NOMO-1 (cell line): Measurements from ENCODE around the gene MSH3.
A peak's percentile ranks its signal among the peaks of the same experiment; 100 is the strongest.

Source experiments
- DNase-seq, 2 experiments: peaks; one replicate each; lab custom pipeline; 2025; ENCODE audit not compliant: unreplicated experiment in 2 of 2; lab: John Stamatoyannopoulos, UW

Gene MSH3

GRCh38 chr5:80654391-80655230 is at the start of gene MSH3, which contains the start of gene DHFR:
TSS of gene MSH3 (plus strand) at chr5:80654652. CDS start at chr5:80654728, 76 bp downstream.
TSS of gene DHFR (minus strand) at chr5:80654983. CDS start at chr5:80654489, 494 bp downstream.
- DNase-seq = peak; percentile 94

- DNase-seq = no peak
Observed at GRCh38 chr5:80607343-80607742, 47.1 kb upstream of the MSH3 start.

- no peak for DNase-seq
Observed at GRCh38 chr5:80607832-80608231, 46.6 kb upstream of the MSH3 start.

GRCh38 chr5:80608731-80609130 is 45.7 kb upstream of the MSH3 start:
- DNase-seq = peak; percentile 89 to 94

DNA sequence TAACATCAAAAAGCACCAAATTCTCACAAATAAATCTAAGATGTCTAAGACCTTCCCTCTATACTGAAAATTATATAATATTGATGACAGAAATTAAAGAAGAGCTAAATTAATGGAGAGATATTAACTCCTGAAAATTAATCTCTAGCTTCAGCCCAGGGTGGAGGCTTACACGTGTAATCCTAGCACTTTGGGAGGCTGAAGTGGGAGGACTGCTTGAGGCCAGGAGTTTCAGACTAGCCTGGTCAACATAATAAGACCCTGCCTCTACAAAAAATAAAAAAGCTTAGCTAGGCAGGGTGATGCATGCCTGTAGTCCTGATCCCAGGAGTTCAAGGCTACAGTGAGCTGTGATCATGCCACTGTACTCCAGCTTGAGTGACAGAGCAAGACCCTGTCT is 44.8 kb upstream of the MSH3 start:
- no peak for DNase-seq

- no peak for DNase-seq
Observed at GRCh38 chr5:80615266-80615914, 39.1 kb upstream of the MSH3 start.

DNA sequence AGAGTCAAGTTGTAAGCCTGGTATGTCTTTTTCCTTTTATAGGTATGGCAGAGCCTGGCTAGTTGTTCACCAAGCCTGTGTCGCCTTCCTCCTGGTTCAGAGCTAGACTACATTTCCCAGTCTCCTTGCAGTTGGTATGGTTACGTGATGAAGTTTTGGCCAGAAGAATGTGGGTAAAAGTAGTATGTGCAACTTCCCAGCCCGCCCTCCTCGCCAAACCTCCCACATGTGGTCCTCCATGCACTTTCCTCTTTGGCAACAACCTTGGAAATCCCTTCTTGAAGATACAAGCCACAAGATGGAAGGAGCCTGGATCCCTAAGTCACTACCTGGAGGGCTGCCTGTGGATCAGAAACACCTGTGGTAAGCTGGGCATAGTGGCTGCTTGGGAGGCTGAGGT is 36.0 kb upstream of the MSH3 start:
- no peak for DNase-seq

- DNase-seq = no peak
Observed at GRCh38 chr5:80619086-80619485, 35.4 kb upstream of the MSH3 start.

DNA sequence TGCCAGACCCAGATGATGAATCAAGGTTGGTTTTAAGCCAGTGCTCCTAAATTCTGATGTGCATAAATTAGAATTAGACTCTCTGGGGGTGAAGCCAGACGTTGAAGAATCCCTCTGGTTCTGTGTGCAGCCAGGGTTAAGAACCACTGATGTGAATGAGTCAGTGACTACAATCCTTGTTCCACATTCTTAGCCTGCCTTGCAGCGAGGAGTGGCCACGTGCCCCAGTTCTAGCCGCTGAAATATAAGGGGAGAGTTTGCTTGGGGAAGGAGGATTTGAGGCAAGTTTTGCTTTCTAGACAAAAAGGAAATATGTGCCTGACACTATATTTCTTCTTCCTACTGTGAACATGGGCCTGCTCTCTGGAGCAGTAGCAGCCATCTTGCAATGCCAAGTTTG is 34.2 kb upstream of the MSH3 start:
- DNase-seq = no peak

GRCh38 chr5:80622756-80623155 is 31.7 kb upstream of the MSH3 start:
- no peak for DNase-seq

DNA sequence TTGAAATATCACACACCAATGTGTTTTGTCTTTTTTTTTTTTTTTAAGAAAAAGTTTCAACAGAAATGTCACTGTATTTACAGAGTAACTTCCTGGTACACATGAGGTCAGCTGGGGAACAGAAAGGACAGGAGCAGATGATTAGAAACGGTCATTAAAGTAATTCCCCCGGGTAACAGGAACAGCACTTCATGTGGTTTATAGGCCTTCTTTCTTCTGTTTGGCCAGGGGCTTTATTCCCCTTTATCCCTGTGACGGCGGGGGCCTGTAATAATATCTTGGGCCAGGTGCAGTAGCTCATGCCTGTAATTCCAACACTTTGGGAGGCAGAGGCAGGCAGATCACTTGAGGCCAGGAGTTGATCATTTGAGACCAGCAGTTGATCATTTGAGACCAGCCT is 30.5 kb upstream of the MSH3 start:
- no peak for DNase-seq

- DNase-seq = no peak
Observed at GRCh38 chr5:80625230-80625629, 29.2 kb upstream of the MSH3 start.

DNA sequence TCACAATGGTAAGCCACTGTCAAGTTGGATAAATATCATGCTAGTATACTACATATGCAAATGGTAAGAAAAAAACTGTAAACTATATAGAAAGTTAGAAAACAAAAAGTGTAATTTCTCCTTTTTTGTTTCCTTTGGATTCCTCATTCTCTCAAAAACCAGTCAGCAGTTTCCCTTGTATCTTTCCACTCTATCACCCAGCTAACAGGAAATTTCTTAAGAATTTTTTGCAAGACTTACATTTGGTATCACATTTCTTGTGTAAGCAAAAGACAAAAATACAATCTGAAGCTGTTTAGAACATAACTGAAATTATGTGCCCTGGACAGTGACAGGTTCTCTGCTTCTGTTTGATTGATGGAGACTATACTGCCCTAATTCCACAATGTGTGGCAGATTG is 25.2 kb upstream of the MSH3 start:
- DNase-seq = peak; percentile 11 to 26

DNA sequence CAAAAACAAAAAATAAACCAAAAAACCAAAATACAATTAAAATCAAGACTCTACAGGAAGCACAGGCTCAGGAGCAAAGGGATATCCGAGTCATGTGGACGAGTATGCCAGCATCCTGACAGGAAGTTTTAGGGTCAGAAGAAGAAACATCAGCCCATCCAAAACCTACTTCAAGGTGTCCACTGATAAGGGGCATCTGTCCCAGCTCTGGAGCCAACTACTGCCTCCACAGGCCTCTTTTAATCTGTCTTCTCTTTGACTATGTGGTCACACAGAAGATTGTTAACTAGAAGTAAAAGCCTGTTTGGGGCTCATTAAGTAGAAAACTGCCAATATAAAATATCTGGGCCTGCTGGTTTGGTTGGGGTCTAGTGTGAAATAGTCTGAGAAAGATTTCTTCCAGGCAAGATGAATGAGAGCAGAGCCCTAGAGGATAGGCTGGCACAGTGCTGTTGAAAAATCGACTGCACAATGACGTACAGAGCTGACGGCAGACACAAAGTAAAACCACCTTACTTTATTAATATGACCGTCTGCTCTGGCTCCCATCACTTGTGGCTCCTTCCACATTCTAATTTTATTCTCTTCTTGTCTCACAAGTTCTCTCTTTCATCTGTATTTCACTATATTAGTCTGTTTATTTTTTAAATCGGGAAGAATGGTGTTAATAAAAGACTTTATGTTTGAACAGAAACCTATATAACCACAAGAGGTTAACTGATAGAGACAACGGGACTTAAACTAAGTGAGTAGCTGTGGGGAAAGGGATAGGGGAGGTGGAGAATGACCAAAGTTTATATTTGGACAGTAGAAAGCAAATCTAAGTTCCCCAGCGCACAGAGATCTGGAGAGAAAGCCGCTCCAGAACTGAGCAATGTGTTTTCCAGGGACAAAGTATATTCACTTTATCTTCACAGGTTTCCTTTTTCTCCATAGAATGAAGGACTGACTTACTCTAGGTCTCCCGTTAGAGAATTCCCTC is 22.9 kb upstream of the MSH3 start:
- no peak for DNase-seq

- DNase-seq = no peak
Observed at GRCh38 chr5:80632700-80633099, 21.8 kb upstream of the MSH3 start.

- no peak for DNase-seq
Observed at GRCh38 chr5:80634193-80634592, 20.3 kb upstream of the MSH3 start.

GRCh38 chr5:80641353-80641752 is 13.1 kb upstream of the MSH3 start:
- DNase-seq = no peak

- no peak for DNase-seq
Observed at GRCh38 chr5:80644900-80645299, 9.6 kb upstream of the MSH3 start.

DNA sequence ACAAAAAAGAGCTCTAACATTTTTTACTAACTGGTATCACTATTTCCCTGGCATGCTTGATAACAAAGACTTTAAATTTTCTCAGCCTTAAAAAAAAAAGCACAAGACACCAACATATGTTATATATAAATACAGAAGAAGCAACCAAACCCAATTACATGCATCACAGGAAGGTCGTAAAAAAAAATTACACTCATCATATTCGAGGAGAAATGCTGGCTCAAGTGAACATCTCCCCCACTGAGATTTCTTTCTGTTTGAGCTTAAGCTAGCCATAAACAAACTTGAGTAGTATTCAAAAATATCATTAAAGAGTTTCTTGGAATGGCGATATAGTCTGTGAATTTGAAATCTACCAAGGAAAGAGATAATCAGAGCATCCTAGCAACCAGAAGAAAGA is 7.5 kb upstream of the MSH3 start:
- no peak for DNase-seq

DNA sequence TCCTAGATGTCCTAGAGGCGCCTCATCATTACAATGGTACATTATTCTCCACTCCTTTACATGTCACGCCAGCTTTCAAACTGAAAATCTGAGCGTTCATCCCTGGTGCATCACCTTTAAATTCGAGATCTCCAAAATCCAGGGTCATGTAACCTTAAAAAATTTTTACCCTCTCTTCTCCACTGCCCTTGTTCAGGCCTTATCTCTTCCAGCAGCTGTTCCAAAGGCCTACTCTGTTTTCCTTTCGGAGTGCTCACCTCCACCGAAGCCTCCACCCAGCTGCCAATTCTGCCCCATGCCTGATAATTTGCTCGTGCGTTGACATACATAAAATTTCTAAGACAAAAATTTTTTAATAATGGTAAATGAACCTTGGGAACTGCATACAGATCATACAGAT is 950 bp upstream of the MSH3 start:
- no peak for DNase-seq

- peak; percentile 29 to 46 for DNase-seq
Observed at GRCh38 chr5:80654054-80654390, 430 bp upstream of the MSH3 start.
